HepG2 (cell line): ENCODE results near the gene CCSER1.

Experiments
- EP300 ChIP-seq, 3 experiments: sonication (generic) in 1 of 3; formaldehyde crosslinking in 1 of 3; IDR thresholded peaks; 2 replicates each; pipeline versions ENCODE4 v1.5.1 to v1.6.1; 2011 to 2020; ENCODE audit warnings: low read depth in 2 of 3, low read length in 2 of 3, borderline replicate concordance in 1 of 3, improper control_type of control experiment in 1 of 3, mild to moderate bottlenecking in 1 of 3, missing genetic modification reagents in 1 of 3, moderate library complexity in 1 of 3
- POLR2A ChIP-seq, 2 experiments: IDR thresholded peaks; 2 replicates each; pipeline ENCODE4 v1.6.1; 2011; ENCODE audit warnings: low read depth in 2 of 2, low read length in 2 of 2, mild to moderate bottlenecking in 1 of 2, moderate library complexity in 1 of 2; ENCODE audit not compliant: insufficient read depth in 1 of 2
- ZMYM4 ChIP-seq: sonication (generic); formaldehyde crosslinking; IDR thresholded peaks from 2 replicates; pipeline ENCODE4 v1.8.1; 2023; ENCODE audit warnings: mild to moderate bottlenecking, missing genetic modification reagents
- ZNF180 ChIP-seq: sonication (generic); formaldehyde crosslinking; IDR thresholded peaks from 2 replicates; pipeline ENCODE4 v1.4.0; 2020; ENCODE audit warnings: low read depth, missing genetic modification reagents, borderline replicate concordance
- ZSCAN21 ChIP-seq: sonication (generic); formaldehyde crosslinking; IDR thresholded peaks from 2 replicates; pipeline ENCODE4 v1.8.0; 2022; ENCODE audit warnings: mild to moderate bottlenecking, missing genetic modification reagents, moderate library complexity, borderline replicate concordance

DNA sequence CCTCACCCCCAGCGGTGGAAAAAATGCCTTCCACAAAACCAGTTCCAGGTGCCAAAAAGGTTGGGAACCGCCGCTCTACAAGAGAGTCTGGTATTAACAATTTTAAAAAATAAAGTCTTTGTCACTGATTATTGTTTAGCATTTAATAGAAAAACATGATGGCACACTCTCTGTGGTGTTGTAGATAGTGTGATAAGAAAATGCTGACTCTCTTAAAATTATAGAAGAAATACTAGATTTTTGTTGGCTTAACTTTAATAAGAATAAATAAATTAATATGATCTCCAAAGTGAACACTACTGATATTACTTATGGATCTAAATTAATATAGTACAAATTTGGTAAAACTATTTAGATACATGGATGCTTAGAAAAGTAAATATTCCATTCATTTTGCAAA, 943.5 kb downstream of the CCSER1 start:
- TF ChIP-seq POLR2A (IDR thresholded peaks at IDR 0.05; ENCODE audit: insufficient read depth in 1 of 2, low read depth in 2 of 2, low read length in 2 of 2) (no peak), EP300 (IDR thresholded peaks at IDR 0.05; ENCODE audit: low read depth in 2 of 2, low read length in 2 of 2) (no peak), EP300 (CRISPR knock-in tag; IDR thresholded peaks at IDR 0.05; ENCODE audit: borderline replicate concordance) (no peak), ZNF180 (CRISPR knock-in tag) (no peak), ZMYM4 (no peak), ZSCAN21 (CRISPR knock-in tag) (no peak)
